DMS53 (cell line): Measurements from ENCODE around the gene COX7A2.
A peak's percentile ranks its signal among the peaks of the same experiment; 100 is the strongest.

Experiments used
- DNase-seq: peaks from one replicate; lab custom pipeline; 2025; lab: John Stamatoyannopoulos, UW

COX7A2 gene

DNA sequence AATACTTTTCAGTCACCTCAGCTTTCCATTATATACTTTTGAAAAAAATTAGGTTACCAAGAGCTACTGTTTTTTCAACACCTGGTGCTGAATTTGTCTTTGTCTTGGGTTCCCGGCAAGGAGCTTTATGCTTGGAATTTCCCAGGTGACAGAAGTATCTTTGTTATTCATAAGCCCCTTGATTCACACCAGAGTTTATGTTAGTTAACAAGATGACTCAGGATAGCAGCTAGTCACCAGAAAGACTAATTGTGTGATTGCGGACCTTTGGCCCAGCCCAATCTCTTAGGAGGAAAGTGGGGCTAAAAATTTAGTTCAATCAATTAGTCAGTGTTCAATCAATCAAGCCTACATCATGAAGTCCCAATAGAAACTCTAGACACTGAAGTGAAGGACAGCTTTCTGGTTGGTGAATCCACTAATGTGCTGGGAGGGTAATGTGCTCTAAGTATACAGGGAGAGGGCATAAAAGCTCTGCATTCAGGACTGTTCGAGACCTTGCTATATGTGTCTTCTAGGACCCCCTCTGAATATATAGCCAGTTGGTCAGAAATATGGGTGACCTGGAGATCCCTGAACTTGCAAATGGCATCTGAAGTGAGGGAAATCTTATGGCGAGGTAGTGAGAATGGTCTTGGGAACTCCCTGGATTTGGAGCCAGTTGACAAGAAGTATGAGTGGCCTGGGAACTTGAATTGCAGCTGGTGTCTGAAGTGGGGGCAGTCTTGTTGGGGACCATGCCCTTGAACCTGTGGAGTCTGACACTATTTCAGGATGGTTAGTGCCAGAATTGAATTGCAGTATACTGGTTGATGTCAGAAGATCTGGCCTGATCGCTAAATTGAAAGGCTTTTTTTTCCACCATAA is 24.8 kb upstream of the COX7A2 start:
- DNase-seq, result peak; percentile 47

DNA sequence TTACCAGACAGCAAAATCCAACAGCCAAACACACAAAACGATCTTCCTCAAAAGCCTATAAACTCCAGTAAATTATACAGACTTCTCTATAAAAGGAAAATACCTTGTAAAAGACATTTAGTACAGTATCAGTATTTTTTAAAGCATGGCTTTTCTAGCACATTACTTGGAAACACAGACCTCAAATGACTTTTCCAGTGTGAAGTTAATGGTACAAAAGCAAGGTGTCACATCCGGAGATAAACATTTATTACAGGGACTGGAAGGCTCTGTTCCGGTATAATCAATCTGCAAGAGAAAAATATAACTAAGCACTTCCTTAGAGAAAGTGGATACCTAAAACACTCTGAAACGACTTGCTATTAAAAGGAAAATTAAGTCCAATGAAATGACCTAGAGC is 23.9 kb upstream of the COX7A2 start:
- no peak for DNase-seq

DNA sequence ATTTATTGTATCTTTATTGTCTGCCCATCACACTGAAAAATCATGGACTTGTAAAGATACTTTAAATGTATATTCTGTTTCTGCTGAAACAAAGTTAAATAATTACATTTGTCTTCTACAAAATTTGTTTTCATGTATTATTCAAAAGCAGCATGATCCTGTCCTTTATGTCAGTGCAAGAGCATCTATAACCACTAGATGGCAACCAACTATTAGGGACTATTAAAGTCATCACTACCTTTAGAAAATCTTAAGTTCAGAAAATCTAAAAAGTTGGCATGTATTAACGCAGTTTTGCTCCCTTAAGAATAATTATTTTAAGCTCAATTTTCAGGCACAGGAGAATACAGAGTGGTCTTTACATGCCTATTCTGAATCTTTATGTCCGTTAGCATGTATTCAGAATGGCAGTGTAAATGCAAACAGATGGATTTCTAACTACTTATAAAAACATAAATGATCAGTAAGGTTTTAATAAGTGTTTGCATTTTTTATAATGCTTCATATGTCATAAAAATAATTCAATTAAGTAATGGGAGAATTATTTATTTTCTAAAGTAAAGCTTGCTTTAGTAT is 23.2 kb upstream of the COX7A2 start:
- peak; percentile 78 for DNase-seq

DNA sequence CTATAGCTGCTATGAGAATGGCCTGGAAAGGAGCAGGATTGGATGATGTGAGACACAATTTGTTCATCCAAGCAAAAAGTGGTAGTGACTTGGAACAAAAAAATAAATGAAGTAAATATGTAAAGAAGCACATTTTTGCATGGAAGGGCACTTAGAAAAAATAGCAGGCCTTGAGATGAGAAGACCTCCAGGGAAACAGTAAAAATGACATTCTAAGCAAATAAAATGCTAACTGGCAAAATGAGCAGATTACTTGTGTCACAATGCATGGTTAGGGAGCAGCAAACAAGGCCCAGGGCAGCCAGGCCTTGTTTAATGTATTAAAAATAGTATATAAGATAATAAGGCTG is 19.8 kb upstream of the COX7A2 start:
- DNase-seq, result no peak

DNA sequence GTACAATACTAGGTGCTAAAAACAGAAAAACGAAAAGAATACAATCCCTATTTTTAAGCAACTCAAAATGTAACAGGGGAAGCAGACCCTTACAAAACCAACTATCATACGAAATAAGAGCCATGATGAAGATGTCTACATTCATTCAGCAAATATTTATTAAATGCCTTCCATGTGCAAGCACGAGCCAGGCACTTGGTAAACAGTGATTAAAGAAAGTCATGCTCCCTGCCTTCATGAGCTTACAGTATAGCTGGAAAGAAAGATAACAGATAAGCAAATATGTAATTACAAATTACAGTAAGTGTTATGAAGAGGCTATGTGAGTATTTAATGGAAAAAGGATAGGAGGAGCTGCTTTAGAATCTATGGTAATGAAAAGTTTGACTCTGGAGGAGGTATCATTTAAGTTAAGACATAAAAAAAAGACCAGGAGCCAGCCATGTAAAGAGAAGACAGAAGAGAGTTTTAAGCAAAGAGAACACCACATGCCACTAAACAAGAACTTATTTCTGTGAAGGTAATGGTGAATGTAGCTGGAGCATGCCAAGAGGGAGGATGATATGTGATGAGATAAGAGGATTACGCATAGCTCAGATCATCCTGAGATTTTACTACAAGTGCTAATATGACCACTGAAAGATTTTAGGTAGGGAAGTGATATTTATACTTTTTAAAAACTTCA is 19.3 kb upstream of the COX7A2 start:
- DNase-seq, result no peak

DNA sequence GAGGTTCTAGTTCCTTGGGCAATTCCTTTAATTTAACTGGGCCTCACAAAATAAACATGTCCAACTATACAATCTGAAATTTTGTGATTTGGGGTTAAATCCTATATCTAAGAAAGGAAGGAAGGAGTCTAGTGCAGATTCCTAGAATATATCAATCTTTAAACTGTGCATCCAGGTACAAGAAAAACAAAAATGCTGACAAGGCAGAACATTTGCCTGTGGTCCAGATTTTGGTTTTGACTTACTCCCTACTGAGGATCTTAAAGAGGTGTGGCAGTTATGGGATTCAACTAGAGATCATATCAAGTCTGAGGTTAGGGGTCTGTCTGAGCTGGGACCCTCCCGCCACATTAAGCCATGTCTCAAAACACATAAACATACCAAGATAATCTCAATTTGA is 17.7 kb upstream of the COX7A2 start:
- no peak for DNase-seq

DNA sequence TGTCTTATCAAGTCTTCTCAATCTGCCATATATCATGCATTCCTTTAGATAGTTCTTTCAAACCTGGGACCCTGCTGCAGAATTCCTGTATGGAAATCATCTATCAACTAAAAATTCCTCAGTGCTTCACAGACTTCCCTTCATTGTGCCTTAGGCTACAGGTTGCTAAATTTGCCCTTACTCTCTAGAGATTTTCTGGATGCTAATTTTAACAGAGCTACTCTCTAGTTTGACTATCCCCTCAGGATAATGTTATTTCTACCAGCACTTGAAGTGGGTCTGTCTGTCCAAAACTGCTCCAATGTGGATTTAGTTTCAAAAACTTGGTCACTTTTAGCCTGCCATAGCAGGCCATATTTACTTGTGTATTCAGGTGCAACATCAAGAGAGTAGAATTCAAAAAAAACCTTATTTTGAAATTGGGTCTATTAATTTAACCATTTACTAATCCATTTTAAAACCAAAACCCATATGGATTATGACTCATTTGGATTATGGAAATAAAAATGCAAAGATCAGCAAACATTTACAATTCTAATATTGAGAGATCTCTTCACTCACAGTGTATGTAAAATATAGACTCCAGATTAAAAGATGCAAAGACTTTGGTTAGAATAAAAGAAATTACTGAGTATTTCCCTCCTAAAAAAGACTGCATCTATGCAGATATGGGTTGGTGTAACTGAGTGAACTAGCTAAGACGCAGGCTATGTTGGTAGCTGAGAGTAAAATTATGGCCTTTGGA is 13.9 kb upstream of the COX7A2 start:
- DNase-seq, result no peak

DNA sequence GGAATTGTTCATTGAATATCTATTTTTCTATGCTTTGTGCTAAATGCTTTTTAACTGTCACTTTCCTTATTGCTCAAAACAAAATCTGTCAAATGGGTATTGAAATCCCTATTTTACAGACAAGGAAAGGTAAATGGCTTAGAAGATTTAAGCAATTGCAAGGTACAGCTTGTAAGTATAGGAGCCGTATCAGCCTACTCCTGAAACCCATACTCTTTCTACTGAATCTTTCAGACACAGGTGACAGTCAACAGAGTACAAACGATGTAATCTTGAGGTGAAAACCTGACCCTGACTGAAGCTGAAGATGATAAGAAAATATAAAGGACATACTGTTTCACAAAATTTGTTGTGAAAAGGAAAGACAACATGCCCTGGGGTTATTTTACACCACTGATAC is 7.0 kb upstream of the COX7A2 start:
- no peak for DNase-seq

DNA sequence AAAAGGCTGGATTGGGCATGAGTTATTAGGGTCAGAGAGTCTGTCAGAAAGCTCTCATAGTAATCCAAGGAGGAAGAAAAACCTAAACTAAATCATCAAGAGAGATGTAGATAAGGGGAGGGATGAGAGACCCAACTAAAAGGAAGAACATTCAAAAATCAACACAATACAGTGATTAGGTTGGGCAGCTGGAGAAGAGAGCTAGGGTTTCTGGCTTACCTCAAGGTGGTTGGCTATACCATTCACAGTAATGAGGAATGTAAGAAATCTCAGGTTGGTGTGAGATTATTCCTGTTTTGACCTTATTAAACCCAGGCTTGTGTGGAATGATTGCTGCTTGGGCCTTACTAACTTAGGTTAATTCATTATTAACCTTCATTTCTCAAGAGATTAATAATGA is 6.2 kb upstream of the COX7A2 start:
- no peak for DNase-seq

DNA sequence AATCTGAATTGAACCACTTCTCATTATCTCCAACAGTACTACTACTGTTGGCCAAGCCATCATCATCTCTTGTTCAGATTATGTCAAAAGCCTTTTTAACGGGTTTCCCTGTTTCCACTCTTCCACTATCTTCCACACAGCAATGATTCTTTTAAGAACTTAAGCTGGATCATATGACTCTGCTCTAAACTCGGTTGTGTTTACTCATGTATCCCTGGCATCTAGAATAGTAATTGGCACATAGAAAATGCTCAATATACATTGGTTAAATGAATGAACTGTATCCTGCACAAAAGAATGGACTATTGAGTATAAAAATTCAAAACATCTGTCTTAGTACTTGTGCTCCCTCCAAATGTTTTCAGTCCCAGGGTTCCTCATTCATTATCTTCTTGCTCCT is 2.8 kb upstream of the COX7A2 start:
- DNase-seq, result no peak

DNA sequence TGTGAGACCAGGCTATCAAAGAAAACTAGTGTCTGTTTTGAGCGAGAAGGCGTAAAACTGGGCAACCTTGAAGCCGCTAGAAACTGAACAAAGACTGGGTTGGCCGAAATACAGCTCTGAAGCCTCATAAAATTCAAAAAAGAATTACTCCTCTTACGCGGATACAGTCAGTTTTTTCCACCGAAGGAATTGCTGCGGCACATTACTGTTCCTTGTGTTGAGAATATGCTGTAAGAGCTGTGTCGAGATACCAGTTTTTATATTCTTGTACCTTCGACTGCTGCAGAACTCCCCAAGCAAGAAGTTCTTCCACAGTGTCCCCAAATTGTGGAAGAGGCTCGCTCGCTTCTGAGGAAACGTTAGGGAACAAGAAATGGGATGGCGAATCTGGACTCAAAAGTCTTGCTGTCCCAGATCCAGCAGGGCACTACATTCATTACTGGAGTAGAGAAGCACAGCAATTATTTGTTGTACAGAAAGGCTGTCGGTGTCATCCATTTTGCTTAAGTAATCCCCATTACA is 523 bp upstream of the COX7A2 start:
- DNase-seq, result peak; percentile 68

DNA sequence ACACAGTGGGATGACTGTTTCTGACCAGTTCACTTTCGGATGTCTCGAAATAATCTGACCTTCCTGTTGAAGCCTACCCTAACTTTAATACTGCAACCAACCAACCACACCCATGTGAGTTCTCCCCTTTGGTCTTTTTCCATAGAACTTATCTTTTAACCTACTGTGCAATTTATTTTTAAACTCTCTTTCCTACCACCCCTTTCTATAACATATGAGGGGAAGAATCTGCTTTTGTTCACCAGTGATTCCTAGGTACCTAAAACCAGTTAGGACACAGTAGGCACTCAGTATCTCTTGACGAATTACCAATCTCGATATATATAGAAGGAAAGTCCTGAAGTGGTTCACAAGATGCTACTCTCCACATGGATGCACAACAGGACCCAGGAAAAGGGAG is 7.0 kb downstream of the COX7A2 start:
- DNase-seq, result no peak

DNA sequence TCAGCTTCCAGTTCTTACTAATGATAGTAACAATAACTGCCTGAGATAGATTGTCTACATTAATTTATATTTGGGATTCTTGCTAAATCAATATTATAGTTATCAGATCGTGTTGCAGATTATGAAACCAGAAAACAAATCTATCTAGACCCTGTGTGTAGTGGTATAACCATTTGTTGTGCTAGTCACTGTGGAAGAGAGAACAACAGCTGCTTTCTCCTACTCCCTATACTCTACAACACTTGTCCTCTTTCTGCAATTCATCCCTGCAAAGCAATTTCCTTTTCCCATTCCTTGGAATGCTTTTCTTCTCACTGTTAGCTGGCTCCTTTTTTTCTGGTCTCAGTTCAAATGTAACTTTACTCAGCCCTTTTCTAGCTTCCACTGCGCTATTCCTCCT is 8.3 kb downstream of the COX7A2 start:
- DNase-seq, result no peak

DNA sequence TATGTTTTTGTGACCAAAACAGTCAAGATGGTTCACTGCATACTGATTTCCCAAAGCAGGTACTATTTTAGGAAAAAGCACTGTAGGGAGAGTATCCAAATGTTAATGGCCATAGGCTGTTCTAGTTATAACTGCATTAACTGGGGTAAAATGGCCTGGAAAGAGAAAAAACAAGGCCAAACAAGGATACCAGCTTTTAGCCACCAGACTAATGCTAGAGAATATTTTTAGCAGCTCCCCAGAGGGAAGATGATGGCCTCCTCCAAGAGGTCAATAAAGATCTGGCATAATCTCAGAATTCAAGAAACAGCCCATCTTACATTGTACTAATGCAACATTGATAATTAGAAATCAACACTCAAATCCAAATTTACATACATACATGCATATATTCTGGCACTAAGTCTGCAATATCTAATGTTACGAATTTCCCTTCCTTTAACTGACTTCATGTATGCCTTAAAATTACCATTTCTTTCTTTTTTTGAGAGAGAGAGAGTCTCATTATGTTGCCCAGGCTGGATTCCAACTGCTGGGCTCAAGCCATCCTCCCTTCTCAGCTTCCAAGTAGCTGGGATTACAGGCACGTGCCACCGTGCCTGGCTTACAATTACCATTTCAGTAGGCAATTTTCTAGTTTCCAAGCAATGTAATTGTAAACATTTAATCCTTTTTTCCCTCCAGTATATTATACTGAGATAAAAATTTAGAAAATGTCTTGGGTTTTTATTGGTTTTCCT is 9.3 kb downstream of the COX7A2 start:
- DNase-seq, result no peak

DNA sequence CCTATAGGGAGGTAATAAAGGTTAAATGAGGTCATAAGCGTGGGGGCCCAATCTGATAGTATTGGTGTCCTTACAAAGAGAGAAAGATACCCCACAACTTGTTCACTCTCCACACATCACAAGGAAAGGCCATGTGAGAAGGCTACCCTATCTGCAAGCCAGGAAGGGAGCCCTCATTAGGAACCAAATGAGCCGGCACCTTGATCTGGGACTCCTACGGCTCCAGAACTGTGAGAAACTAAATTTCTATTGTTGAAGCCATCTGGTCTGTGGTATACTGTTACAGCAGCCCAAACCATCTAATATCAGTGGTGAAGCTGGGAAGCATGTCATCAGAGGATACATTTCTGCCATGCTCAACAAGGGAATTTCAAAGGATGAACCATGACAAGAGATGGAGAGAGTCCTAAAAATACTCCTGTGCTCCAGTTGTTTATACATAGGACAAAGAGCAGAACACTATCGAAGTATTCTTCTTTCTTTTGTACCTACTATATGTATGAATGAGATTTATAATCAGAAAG is 10.4 kb downstream of the COX7A2 start:
- no peak for DNase-seq

DNA sequence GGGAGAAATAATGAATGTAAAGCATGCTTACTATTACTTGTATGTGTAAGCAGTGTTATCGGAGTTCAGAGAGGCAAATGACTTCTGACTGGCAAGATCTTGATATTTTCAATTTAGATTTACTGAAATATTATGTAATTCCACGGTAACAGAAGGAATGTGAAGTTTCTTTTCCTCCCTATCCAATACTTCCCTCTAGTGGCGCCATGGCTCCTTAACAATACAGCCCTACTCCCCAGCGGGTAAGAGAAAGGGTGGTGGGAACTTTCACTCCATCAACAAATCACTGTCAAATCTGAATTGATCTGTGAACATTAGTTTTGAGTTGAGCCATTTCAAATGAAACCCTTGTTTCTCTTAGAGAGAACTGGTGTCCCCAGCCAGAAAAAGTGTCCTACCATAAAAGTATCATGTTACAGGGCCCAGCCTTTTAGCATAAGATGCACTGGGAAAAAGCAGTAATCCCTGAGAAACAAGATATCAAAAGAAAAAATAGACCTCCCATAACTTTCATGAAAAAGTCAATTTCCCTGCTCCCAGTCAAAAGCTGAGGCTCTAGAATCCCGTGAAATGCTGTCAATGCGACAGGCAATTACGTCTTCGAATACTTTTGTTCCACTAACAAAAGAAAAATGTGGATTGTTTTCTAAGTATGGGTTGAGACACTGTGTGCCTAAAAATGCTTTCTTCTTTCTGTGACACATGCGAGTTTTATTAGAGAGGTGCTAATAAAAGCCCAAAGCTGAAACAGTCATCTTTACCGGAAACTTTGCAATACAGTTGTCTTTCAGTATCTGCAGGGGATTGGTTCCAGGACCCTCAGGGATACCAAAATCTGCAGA is 12.9 kb downstream of the COX7A2 start:
- DNase-seq, result peak; percentile 76

DNA sequence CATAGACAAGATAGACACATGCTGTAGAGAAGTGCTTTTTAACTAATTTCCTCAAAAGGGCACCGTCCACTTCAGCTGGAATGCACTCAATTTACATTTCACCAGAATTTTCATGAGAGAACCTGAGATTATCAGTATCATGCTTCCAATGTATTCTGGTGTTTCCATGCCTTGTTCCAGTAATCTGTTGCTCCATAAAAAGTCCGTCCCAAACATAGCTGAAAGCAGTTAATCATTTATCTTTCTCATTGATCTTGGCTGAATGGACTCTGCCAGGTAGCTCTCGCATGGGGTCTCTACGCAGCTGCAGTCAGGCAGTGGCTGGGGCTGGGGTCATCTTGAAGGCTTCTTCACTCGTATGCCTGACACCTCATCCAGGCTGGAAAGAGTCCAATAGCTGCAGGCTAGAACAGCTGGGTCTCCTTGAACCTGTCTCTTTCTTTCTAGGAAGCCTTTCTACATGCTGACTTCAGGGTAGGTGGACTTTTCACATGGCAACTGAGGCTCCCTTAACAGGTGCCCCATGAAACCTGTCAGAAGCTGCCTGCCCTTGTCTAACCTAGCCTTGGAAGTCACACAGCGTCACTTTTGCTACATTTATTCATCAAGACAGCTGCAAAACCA is 19.2 kb downstream of the COX7A2 start:
- DNase-seq, result no peak

DNA sequence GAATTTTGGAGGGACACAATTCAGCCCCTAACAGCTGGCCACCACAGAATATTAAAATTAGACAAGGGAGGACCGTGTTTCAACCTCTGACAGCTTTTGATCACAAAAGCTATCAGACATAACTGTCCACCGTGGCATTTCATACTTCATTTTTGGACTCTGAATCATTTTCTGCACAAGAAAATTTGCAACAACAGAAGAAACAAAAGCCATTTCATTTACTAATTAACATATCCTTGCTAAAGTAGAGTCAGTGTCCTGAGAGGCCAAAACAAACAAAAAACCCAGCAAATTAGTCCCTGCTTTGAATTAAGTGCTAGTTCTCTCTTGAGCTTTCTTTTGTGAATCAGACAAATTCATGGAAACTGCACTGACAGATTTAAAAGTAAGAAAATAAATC is 20.2 kb downstream of the COX7A2 start:
- no peak for DNase-seq

DNA sequence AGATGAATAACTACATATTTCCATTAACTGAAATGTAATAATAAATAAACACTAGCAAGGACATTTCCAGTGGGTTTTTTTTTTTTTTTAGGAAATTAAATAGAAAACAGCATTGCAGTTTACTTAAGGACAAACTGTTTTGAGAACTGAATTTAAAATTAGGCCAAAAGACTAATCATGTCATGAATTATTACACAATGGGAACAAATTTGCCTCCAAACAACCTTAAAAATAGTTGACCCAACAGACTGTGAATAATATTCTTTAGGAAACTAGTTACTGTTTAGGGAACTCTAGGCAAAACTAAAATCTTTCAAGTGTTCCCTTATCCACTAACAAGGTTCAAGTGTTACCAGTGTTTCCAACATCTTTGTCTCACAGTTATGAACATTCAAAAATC is 21.3 kb downstream of the COX7A2 start:
- DNase-seq, result no peak

DNA sequence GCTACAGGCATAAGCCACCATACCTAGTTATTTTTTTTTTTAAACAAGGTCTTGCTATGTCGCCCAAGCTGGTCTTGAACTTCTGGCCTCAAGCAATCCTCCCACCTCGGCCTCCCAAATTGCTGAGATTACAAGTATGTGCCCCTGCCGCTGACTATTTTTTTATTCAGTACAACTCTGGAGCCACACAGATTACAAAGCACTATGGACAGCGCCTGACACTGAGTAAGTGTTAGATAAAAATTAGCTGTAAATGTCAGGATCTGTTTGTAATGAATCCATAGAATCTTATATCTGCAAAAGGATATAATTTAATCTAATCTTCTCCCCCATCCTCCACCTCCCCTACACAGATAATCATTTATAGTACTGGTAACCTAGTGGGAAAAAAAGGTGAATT is 22.5 kb downstream of the COX7A2 start:
- no peak for DNase-seq
